Stimulated activated CD8-positive, alpha-beta memory T cell treated with anti-CD3 and anti-CD28 coated beads, Interleukin-2, amount 100 ng/mL, for 48 hours (primary cell): ENCODE measurements around the gene CACNB3.
"Not testable (repeated sequence)": the region's sequence is repeated elsewhere in the genome, so short reads cannot be mapped to it uniquely, and the experiment has no call there.

Experiments used
- DNase-seq, 2 donors: peaks; one replicate each; pipeline ENCODE4 v3.0.0-alpha.2; 2020; ENCODE audit warnings: low read depth in 2 of 2

The CACNB3 gene

GRCh38 chr12:48854932-48855331, 36.6 kb downstream of the CACNB3 start:
- DNase-seq, result not testable (repeated sequence)

GRCh38 chr12:48856379-48856778, 38.1 kb downstream of the CACNB3 start:
- DNase-seq, result no peak

DNA sequence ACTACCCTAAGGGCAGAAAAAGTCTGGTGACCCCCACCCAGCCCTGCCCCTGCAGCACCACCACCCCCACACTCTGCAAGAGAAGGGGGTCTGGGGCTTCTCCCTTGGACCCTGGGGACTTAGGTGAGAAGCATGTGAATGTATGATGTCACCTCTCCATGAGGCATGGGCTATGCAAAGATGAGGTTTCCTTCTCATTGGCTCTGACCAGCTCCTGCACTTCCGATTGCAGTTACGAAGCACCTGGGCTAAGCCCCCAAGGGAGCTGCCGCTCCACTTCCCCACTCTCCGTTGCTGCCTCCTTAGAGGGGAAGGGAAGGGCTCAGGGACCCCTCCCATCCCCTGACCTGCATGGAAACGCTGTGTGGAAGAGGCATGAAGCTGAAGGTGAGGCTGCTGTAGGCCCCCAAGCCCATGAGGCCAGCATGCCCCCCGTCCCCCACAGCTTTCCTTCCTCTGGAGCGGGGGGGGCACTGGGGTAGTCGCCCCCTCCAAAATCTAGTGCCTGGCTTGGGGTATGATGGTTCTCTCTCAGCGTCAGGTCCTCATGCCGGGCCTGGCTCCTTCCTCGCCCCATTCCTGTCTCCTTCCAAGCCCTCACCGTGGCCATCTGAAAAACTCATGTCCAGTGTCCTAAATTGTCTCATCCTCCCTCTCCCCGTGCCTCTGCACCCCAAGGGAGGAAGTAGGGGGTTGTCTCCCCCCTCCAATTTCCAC, 39.1 kb downstream of the CACNB3 start:
- DNase-seq, result no peak

DNA sequence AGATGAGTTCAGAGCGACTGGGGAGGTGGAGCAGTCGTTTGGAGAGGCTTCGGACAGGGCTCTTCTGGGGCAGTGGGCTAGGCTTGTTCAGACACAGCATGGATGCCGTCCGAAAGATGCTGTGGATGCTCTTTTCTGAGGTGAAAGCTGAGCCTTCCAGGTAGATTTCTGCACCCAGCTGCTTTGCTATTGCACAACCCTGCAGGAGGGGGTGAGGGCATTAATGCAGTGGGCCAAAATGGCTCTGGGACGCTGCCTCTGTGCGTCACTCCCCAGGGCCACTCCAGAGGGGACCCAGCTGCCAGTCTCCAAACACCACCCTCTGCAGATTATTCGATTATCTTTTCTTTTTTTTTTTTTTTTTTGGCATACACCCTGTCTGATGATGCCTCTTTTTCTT, 39.7 kb downstream of the CACNB3 start:
- no peak for DNase-seq

DNA sequence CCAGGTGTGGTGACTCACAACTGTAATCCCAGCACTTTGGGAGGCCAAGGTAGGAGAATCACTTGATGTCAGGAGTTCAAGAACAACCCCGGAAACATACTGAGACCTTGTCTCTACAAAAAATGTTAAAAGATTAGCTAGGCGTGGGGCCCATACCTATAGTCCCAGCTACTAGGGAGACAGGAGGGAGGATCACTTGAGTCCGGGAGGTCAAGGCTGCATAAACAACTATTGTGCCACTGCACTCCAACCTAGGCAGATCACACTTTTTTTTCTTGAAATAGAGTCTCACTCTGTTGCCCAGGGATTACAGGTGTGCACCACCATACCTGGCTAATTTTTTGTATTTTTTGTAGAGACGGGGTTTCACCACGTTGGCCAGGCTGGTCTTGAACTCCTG, 41.3 kb downstream of the CACNB3 start:
- no peak for DNase-seq

- not testable (repeated sequence) for DNase-seq
Measured at GRCh38 chr12:48860236-48860635, 41.9 kb downstream of the CACNB3 start.

DNA sequence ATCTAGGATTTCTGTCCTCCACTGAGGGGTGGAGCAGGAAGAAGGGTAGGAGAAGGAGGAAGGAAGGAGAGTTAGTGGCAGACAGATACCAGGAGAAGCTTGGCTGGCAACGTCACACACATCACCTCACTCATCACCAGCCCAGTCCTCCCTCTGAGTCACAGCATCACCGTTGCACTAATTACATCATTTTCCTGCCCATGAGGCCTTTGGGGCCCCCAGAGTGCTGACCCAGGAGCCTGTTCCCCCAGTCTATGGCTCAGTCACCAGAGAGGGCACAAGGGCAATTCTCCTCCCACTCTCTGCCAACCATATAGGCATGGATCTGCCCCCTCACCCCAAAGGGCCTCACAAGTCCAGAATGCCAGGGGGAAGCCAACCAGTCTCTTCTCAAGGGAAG, 42.8 kb downstream of the CACNB3 start:
- DNase-seq, result no peak

DNA sequence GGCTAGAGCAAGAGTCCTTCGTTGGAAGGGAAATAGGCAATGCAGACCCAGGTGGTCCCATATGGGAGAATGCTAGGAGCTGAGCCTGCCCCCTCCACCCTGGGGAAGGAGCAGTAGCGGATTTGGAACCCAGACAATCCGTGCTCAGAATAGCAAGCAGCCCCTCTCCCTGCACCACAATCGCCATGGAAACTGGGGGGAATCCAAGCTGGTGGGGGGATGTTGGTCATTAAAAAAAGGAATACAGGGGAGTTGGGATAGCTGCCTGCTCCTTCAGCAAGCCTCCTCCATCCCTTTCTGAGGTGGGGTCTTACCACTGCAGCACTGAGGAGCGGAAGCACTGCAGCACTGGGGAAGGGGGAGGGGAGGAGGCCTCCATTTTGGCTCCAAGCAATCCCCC, 44.5 kb downstream of the CACNB3 start:
- no peak for DNase-seq

DNA sequence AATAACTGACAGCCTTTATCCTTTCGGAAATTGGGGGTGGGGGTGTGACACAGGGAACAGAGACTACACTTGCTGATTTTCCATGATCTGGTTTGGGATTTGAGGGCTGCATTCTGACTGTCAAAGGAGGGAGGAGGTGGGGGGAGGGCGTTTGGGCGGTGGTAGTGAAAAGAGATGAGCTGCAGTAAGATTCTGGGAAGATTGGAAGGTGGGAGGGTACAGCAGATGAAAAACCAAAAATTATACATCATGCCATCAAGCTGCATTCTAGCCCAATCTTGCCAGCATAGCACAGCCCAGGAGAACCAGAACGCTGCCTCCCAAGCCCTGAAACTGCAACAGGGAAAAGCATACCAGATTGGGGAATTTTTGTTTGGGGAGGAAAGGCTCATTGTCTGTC, 45.0 kb downstream of the CACNB3 start:
- DNase-seq, result no peak

DNA sequence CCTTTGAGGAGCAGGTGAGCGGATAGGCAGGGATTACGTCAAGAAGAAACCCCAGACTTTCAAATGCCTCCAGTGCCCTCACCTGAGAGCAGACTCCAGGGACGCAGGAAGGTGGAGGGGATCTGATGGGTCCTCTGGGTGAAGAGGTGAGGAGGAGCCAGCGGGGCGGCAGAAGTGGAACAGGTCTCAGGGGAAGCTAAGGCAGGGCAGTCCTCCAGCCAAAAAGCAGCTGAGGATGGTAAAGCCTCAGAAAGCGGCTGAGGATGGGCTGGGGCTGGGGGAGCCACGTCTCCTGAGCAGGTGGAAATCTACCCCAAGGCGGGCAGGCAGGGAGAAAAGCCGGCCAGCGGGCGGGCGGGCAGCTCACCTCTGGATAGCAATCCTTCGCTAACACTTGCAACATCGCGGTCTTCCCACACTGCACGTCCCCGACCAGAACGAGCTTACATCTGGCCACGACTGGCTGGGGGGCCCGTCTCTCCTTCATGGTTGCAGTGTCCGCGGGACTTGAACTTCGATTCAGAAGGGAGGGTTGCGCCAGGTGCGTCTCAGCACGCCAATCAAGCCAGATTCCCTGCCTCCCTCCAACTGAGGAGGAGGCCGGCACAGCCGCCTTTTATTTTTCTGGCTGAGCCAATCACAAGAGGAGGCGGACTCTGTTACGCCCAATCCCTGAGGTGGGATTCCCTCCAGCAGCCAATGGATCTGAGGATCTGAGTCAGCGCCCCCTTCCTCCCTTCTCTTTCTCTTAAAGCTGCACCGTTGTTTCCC, 47.2 kb downstream of the CACNB3 start, which contains the start of gene RND1:
Gene RND1, minus strand, starts transcription at position 590 of the 771 bp plus-strand sequence. Its CDS starts 103 bp downstream, at position 487.
- peak; percentile 63 to 72 for DNase-seq

GRCh38 chr12:48866052-48866711, 47.9 kb downstream of the CACNB3 start:
- no peak for DNase-seq

- DNase-seq, result no peak
Measured at GRCh38 chr12:48868451-48868850, 50.2 kb downstream of the CACNB3 start.

DNA sequence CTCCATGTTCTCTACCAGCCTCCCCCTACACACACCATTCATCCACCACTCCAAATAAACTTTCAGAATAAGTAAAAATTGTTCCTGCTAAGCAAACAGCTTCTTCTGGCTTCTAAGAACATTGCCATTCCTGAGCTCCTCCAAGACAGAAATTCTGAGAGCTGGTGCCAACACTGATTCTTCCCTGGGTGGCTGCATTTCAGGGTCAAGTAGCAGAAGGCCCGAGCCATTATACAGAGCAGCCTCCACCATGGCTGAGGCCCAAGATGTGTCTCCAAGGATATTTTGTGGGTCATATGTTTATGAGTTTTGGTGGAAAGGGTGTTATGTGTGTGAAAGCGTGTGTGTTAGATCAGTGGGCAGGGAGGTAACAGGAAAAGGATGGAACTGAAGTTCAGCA, 50.9 kb downstream of the CACNB3 start:
- no peak for DNase-seq

GRCh38 chr12:48873096-48873495, 54.8 kb downstream of the CACNB3 start:
- DNase-seq, result no peak

DNA sequence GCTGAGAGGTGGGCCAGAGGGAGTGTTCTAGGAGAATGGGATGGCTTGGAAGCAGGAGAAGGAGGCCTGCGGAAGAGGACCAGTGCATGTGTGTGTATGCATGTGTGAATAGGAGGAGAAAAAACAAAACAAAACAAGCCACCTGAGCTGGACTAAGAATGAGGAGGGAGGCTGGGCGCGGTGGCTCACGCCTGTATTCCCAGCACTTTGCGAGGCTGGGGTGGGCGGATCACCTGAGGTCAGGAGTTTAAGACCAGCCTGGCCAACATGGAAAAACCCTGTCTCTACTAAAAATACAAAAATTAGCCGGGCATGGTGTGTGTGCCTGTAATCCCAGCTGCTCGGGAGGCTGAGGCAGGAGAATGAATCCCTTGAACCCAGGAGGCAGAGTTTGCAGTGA, 55.2 kb downstream of the CACNB3 start:
- not testable (repeated sequence) for DNase-seq

DNA sequence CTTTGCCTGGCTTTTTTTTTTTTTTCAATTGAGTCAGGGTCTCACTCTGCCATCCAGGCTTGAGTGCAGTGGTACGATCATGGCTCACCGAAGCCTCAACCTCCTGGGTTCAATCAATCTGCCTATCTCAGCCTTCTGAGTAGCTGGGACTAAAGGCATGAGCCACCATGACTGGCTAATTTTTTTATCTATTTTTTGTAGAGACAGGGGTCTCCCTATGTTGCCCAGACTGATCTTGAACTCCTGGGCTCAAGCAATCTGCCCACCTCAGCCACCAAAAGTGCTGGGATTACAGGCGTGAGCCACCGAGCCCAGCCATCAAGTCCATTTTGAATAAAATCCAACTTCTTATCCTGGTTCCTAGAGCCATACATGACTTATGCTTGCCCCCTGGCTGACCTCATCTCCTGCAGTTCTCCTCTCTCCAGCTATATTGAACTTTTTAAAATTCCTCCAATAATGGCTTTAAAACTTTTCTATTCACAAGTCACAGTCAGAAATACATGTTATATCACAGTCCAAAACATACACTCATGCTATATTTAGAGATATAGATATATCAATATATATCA, 57.7 kb downstream of the CACNB3 start:
- no peak for DNase-seq
